GM18868 (cell line): ENCODE measurements around the gene MAT2B.
"Not testable (repeated sequence)": the region's sequence is repeated elsewhere in the genome, so short reads cannot be mapped to it uniquely, and the experiment has no call there.

Source experiments
- ATAC-seq: cut with Tn5 transposase; IDR thresholded peaks from one replicate; pipeline ENCODE4 v1.9.1; 2021; ENCODE audit warnings: mild to moderate bottlenecking, moderate library complexity; ENCODE audit not compliant: unreplicated experiment

Gene MAT2B

DNA sequence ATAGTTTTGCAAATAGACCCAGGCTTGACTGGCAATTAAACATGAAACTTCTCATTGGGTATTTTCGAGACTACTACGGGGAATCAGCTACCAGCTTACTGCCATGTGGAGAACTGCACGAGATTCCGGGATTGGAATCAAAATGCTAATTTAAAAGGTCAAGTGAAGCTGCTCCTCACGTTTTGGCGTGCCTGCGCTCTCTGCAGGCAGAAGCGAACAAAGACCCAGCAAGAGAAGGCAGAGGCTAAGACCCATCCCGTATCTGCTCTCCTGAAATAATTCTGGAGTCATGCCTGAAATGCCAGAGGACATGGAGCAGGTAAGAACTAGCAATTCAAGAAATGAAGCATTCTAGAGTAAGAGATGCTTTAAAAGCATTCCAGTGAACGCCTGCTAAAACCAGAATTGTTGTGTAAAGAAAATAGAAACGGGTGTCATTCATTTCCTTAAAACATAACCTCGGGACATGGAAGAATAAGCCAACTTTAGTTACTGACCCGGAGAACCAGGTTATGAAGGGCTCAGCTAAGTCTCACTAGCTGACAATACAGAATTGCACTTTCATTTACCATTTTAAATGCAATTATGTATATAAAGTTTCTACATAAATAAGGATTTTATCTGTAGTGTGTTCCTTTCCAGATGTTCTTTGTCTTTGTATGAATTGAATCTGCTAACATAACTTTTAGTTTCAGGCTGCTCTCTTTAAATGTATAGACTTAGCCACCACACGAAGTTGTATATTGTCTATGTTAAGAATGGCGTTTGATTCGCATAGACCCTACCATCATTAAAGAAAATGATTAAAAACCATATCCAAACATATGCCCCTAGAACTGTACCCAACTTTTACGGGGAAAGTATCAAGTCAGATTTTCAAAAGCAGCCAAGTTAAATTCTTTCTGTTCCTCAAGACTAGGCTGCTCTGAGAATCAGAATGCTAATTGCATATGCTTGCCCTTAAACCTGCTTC is 2.0 kb upstream of the MAT2B start:
- ATAC-seq = peak; percentile 5

DNA sequence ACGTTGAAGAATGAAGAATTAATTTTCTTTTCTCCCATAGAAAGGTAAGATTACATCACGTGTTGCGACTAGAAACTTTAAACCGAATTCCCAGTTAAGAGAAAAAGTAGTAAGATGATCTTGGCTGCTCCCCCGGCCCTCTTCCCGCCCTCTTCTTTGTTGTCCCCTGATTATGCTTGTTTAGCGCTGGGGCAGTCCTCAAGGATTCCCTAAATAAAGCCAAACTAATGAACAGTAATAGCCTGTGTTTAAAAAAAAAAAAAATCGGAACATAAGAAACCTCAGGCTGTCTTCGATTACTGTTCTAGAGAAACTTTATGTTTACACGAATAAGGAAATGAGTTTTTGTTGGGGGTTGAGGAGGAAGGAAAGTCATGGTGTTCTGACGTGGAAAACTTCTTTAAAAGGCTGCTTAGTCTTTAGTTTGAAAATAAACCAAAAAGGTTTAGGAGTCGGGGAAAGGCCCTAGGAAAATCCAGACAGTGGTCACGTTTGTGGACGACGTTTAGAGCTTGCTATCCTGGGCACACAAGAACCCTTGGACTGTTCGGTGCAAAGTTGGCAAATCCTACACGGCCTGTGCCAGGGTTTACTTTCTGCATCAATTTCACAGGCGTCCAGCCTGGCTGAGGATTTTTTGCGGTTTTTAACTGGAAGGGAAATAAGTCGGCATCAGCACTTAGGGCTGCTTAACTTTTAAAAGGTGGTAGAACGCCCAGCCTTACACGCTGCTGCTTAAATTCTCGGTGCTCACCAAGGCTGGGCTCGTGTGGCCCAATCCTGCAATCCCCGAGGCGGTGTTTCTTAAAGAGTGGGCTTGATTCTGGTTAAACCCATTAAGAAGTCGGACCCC is 1.1 kb upstream of the MAT2B start:
- no peak for ATAC-seq

DNA sequence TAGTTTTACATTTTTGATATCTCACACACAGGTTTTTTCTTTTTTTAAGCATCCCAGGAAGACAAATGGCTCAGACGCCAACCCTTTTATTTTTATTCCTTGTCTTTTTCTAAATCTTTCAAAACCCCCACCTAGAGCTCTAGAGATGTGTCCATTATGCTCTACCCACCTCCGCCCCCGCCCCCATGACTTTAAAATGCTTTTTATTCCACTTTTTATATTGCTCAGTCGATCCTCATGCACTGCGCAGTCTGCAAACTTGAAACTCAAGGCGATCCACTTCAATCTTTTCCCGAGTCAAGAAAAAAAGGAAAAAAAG is 411 bp upstream of the MAT2B start:
- ATAC-seq = peak; percentile 2

DNA sequence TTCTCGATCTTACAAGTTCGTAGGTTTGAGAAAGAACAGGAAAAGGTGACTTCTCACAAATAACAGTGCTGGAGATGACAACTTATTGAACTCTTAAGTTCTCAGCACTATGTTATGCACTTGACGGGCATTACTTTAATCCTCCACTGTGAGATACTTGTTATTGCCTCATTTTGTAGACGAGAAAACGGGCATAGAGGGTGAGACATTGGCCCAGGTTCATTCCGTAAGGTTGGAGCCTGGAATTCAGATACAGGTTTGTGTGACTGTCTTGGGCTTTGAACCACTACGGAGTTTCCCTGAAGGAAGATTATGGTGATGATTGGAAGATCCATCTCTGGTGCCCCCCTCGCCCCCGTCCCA is 657 bp downstream of the MAT2B start:
- ATAC-seq = peak; percentile 11

DNA sequence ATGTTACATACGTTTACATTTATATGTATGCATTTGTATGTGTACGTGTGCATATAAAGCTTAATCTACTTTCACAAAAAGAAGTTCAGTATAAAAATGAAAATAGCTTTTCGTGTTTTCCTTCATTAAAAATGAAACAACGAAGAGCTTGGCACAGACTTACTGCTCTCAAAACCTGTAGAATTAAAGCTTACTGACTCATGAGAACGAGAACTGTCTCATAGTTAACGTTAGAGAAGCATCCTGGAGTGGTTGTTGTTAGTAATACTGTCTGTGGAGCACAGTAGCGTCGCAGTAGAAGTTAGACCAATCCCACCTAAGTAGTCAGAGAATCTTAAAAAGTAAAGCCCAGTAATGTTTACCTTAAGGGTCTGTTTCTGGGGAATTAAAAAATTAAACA is 1.3 kb downstream of the MAT2B start:
- ATAC-seq = peak; percentile 3

DNA sequence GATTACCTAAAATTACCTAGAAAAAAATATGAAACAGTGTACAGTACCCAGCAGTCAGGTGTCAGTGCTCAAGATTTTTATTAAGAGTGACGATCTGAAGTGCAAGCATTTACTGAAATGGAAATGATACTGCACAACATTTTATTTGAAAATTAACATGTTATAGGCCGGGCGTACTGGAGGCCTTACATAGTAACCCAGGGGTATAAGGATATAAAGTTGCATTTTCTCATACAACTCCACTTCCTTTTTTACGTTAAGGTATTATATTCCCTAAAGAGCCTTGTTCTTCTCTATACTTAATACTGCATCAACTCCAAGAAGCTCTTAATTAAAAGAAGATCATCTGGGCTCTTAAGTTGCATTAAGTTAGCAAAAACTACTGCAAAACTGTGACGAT is 3.3 kb downstream of the MAT2B start:
- no peak for ATAC-seq

DNA sequence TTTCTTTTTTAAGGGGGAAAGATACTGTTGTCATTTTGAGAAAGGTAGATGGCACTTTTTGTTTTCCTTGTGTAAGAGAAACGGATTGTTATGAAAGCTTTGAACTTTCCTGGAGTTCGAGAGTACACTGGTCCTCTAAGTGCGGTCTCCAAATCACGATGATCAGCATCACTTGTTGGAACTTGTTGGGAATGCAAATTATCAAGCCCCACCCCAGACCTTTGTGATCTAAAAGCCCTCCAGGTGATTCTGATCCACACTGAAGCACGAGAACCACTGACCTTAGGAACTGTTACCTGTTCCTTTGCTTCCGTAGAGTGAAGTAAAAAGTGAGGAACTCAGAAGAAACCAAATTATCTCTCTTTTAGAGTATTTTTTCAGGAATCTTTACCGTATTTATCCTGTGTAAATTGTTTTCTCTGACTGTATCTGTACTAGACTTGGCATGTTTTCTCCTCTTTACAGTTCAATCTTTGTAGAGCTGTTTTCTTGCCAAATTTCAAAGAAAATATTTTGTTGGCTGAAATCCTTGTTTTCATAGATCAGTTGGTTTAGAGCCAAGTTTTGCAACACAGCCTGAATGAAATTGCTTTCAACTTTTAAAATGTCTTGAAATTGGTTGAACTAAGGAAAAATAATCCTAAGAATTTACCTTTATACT is 4.0 kb downstream of the MAT2B start:
- no peak for ATAC-seq

DNA sequence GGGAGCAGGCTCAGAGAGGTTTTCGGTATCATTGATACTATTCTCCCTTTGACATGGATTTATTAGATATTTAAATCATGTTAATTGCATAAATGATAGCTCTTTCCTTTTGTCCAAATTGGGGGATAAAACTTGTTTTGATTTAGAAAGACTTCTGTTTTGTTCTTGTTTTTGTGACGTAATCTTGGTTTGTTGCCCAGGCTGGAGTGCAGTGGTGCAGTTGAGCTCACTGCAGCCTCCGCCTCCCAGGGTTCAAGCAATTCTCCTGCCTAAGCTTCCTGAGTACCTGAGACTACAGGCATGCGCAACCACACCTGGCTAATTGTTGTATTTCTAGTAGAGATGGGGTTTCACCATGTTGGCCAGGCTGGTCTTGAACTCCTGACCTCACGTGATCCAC is 7.1 kb downstream of the MAT2B start:
- no peak for ATAC-seq

DNA sequence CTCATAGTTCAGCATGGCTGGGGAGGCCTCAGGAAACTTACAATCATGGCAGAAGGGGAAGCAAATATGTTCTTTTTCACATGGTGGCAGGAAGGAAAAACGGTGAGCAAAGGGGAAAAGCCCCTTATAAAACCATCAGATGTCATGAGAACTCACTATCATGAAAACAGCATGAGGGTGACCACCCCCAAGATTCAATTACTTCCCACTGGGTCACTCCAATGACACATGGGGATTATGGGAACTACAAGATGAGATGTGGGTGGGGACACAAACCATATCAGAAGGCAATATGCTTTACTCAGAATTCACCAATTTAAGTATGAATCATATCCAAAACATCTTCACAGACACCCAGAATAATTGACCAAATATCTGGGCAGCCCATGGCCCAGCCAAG is 19.7 kb downstream of the MAT2B start:
- no peak for ATAC-seq

DNA sequence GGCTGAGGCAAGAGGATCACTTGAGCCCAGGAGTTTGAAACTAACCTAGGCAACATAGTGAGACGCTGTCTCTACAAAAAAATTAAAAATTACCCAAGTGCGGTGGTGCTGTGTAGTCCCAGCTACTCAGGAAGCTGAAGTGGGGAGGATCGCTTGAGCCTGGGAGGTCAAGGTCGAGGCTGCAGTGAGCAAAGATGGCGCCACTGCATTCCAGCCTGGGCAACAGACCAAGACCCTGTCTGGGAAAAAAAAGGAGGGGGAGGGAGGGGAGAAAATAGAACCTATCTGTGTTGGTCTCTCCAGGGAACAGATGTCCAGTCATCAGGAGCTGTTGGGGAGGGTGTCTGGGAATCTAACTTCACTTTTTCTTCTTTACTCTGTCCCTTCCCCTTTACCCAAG is 24.3 kb downstream of the MAT2B start:
- no peak for ATAC-seq

DNA sequence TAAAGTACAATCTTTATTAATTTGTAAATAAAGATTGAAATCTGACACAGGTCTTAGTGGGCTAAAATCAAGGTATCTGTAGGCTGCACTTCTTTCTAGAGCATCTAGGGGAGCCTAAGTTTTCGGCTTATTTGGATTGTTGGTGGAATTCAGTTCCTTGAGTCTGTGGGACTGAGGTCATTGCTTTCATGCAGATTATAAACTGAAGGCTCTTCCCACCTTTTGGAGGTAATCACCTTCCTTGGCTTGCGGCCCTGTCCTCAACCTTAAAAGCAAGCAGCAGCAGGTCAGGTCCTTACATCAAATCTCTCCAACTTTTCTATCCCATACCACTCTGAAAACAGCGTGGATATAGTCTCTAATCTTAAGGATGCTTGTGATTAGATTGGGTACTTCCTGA is 25.9 kb downstream of the MAT2B start:
- no peak for ATAC-seq

DNA sequence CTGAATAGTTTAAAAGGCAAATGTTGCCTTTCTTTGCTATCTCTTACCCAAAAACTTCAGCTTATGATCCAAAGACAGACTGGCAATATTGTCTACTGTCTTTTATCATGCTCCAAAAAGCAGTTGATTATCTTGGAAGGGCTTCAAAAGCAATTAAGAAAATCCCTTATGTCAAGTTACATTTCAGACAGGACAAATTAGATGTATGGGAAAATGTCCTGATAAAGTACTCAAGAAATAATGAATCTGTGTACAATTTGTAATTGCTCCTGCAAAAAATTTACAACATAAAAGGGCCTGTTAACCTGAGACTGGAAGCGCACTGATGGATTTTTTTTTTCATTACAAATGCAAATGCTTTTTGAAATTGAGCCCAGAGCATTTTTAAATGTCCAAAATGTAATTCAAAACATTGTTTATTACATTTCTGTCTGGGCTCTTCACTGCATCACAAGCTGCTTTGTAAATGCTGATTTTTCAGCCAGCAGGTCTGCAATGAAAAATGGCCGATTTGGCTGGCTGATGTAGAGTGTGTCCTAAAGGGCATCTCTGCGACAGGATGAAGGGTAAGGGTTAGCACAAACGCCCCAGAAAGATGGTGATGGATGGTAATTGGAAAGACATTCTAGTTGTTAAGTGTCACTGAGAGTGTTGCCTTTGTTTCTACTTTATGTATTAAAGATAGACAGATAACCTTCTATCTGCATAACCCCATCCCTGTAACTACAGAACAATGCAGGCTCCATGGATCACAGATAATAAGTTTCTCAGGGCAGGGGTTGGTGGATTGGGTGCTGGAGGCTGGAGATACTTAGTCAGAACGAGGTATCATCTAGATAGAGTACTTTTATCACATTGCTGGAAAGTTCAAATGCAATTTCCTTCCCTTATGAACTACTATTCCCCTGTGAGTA is 27.0 kb downstream of the MAT2B start:
- ATAC-seq = no peak

DNA sequence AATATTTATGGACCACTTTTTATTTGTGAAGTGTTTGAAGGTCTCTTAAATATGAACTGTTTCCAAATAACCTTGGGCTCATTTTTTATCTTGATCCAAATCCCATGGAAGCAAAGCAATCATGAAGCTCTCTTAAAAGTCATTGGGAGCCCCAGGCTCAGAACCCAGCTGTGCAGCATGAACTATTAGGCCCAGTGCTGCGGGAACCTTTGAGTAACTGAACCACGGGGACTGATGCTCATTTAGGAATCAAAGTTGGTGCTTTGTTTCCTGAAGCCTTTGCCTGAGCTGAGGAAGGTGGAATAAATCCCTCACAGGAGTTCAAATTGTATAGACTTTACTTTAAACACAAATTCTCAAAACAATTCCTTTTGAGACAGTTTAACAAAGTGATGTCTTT is 27.8 kb downstream of the MAT2B start:
- no peak for ATAC-seq

DNA sequence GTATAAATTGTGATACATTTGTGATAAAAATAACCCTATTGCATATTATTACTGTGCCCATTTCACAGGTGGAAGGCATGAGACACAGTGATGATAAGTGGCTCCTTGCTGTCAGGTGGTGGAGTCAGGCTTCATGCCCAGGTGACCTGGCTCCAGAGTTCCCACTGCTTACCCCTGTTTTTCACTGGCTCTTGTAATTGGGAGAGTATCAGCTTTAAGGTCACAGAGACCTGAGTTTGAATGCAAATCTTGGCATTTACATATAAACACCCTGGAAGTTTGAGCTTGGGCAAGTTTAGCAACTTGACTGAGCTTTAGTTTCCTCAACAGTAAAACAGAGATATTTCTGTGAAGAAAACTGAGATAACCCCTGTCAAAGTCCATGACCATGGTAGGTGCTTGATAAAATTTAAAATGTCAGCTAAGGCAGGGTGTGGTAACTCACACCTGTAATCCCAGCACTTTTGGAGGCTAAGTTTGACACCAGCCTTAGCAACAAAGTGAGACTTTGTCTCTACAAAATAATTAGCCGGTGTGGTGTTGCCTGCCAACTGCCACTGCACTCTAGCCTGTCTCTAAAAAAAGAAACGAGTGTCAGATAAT is 29.2 kb downstream of the MAT2B start:
- no peak for ATAC-seq

DNA sequence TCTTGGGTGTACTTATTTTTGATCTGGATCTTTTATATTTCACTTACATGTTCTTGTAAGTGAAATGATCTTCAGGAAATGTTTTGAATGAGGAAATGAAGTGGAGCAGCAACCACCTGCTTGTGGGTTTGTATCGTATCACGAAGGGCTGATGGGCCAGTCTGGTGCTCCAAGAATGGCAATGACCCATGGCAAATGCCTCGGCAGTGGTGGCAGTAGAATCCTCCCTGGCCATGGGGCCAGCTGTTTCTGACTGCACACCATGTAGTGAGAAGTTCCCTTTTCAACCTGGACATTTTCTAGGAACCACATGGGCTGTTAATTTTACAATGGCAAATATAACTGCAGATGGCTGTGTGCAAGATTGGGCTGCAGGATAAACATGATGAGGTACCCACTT is 29.9 kb downstream of the MAT2B start:
- ATAC-seq = no peak

DNA sequence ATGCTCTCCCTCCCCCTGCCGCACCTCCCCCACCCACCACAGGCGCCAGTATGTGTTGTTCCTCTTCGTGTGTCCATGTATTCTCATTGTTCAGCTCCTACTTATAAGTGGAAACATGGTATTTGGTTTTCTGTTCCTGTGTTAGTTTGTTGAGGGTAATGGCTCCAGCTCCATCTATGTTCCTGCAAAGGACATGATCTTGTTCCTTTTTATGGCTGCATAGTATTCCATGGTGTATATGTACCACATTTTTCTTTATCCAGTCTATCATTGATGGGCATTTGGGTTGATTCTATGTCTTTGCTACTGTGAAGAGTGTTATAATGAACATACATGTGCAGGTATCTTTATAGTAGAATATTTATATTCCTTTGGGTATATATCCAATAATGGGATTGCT is 31.0 kb downstream of the MAT2B start:
- not testable (repeated sequence) for ATAC-seq

DNA sequence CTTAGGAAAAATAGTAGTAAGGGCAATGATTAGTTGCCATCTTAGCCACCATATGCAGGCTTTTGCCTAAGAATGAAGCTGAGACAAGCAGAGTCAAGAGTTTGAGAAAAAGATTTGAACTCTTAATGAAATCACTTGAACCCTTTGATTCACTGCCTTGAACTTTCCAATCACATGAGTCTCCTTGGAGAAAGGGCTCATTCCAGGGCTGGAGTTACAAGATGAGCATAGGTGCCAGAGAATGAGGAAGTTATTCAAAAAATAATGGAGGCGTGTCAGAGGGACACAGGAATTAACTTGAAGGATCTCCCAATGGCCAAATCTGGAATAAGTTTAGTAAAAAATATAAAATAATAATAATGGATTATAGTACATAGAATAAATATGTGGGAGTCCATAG is 35.3 kb downstream of the MAT2B start:
- no peak for ATAC-seq

DNA sequence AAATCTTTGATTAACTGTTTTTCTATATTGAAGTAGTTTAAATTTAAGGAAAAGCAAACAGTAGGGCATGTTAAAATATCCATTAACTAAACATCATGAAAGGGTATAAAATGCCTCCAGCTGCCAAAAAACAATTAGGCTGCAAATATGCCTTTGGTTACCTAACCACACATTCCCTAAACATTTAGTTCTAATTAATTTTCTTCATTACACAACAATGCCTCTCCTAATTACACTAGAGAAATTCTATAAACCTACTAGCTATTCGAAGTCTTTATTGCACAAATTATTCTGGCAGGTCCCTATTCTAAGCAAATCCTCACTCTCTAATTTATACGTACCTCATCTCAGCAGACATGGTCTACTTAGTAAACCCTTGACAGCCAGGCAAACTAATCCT is 37.4 kb downstream of the MAT2B start:
- no peak for ATAC-seq

DNA sequence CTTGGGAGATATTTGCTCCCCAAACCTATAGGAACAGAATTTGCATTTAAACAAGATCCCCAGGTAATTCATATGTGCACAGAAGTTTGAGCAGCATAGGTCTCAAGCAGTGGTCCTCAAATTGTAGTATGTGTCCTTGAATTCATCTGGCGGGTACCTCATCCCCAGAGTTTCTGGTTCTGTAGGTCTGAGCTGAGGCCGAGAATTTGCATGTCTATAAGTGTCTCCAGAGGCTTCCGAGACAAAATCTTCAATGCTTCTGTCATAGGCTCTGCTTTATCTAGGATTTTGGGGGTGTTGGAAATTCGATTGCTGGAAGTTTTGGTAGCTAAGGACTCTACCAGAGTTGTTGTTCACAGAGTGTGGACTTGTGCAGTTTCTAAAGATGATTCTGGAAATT is 38.6 kb downstream of the MAT2B start:
- no peak for ATAC-seq

DNA sequence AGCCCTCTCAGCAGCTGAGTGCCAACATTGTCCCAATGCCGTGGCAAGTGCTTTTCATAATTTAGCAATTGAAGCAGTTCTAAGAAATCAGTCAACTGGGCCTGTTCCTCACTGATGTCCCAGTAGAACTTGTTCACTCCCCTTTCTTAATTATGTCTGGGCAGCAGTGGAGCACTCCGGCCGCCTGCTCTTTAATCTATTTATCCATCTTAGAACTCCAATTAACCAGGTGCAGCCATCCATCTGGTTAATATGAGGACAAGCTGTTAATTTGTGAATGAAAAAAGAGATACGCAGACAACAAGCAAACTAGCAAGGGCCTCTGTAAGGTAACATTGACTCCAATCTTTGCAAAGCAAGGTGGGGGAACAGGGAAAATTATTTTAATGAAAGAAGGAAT is 39.4 kb downstream of the MAT2B start:
- no peak for ATAC-seq
